ENCODE data around the gene MAP3K12. TPM values are rescaled to one million over a fixed set of nuclear protein-coding genes. Genes with fewer than 3 reads are reported as not detected.

MAP3K12 gene
- total and polyA plus RNA-seq, 2 experiments from 2014 or later = 10.0 to 16.0 TPM

DNA sequence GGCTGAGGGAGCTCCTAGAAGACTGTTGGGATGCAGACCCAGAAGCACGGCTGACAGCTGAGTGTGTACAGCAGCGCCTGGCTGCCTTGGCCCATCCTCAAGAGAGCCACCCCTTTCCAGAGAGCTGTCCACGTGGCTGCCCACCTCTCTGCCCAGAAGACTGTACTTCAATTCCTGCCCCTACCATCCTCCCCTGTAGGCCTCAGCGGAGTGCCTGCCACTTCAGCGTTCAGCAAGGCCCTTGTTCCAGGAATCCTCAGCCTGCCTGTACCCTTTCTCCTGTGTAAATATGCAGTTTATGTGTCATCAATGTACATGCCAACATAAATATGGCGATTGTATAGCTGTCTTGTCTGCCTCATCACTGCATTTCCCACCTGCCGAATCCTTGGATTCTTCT lies 68.1 kb downstream of the MAP3K12 start:
- H2AFZ ChIP-seq = no peak overlapping the region
- no peaks in the 10 kb centered on the region for H3K36me3 ChIP-seq (replicated peaks; ENCODE audit: insufficient read depth, low read depth)
- no peaks in the 10 kb centered on the region for H3K9me3 ChIP-seq (ENCODE audit: low read depth)
- no peaks in the 10 kb centered on the region for H4K20me1 ChIP-seq (ENCODE audit: insufficient read depth, poor library complexity, severe bottlenecking)
- no peak for DNase-seq (ENCODE audit: low spot score)
- TF ChIP-seq EZH2phosphoT487 (IDR thresholded peaks at IDR 0.05; ENCODE audit: low read depth, severe bottlenecking, unreplicated experiment) = no peak
- TF ChIP-seq CTCF (IDR thresholded peaks at IDR 0.05; ENCODE audit: poor library complexity) = no peak
- no peak for TF ChIP-seq EZH2 (IDR thresholded peaks at IDR 0.05; ENCODE audit: borderline replicate concordance)
- H3K9me2 ChIP-seq (replicated peaks; ENCODE audit: insufficient read depth) = no peaks in the 10 kb centered on the region
- WGBS (ENCODE audit: low lambda C conversion rate, missing lambda C conversion rate) = 85% methylated on average over 7 of the region's 7 CpGs
- no peak overlapping the region for H3K4me3 ChIP-seq
- H3K27me3 ChIP-seq = no peaks in the 10 kb centered on the region
- no peak overlapping the region for H3K4me2 ChIP-seq
- H3K79me2 ChIP-seq = peaks cover 2% of the 10 kb centered on the region
- H3K4me1 ChIP-seq (ENCODE audit: insufficient read depth) = peaks cover 12% of the 10 kb centered on the region
- no peak overlapping the region for H3K27ac ChIP-seq

- TF ChIP-seq CTCF (IDR thresholded peaks at IDR 0.05; ENCODE audit: poor library complexity) (no peak), EZH2phosphoT487 (IDR thresholded peaks at IDR 0.05; ENCODE audit: low read depth, severe bottlenecking, unreplicated experiment) (no peak), EZH2 (IDR thresholded peaks at IDR 0.05; ENCODE audit: borderline replicate concordance) (no peak)
- WGBS (ENCODE audit: low lambda C conversion rate, missing lambda C conversion rate) = 81% methylated on average over 5 of the region's 5 CpGs
- H3K79me2 ChIP-seq = peaks cover 7% of the 10 kb centered on the region
Observed at GRCh38 chr12:53430116-53430515, 69.1 kb downstream of the MAP3K12 start.

More at GRCh38 chr12:53430116-53430515, 69.1 kb downstream of the MAP3K12 start:
- Histone ChIP-seq H3K9me2 (replicated peaks; ENCODE audit: insufficient read depth) (no peaks in the 10 kb centered on the region), H3K4me2 (no peak overlapping the region), H2AFZ (no peak overlapping the region), H3K27ac (no peak overlapping the region), H4K20me1 (ENCODE audit: insufficient read depth, poor library complexity, severe bottlenecking) (no peaks in the 10 kb centered on the region), H3K9me3 (ENCODE audit: low read depth) (no peaks in the 10 kb centered on the region), H3K36me3 (replicated peaks; ENCODE audit: insufficient read depth, low read depth) (no peaks in the 10 kb centered on the region), H3K27me3 (no peaks in the 10 kb centered on the region), H3K4me3 (no peak overlapping the region), H3K4me1 (ENCODE audit: insufficient read depth) (peaks cover 19% of the 10 kb centered on the region)
- DNase-seq (ENCODE audit: low spot score) = no peak

Small RNAs within 50 kb of the gene (small RNA-seq; reads per million reads assigned to genes)
- not detected for gene AC023509.3

Other genes starting within 250 kb of the MAP3K12 start
- 7.6 and 9.0 TPM in 2 replicates for gene ESPL1, start 231.2 kb downstream of the MAP3K12 start, total RNA-seq
- 4.4 and 5.8 TPM in 2 replicates for gene ESPL1, start 231.2 kb downstream of the MAP3K12 start, polyA plus RNA-seq
- gene PFDN5, start 203.9 kb downstream of the MAP3K12 start, total RNA-seq = 377 and 379 TPM in 2 replicates
- 415 and 441 TPM in 2 replicates for gene PFDN5, start 203.9 kb downstream of the MAP3K12 start, polyA plus RNA-seq
- gene MYG1, start 199.8 kb downstream of the MAP3K12 start, total RNA-seq = 25.5 and 35.8 TPM in 2 replicates
- 34.6 and 35.9 TPM in 2 replicates for gene MYG1, start 199.8 kb downstream of the MAP3K12 start, polyA plus RNA-seq
- gene AAAS, start 177.8 kb downstream of the MAP3K12 start, total RNA-seq = 57.3 and 60.3 TPM in 2 replicates
- 70.6 and 79.9 TPM in 2 replicates for gene AAAS, start 177.8 kb downstream of the MAP3K12 start, polyA plus RNA-seq
- gene SP7, start 163.1 kb downstream of the MAP3K12 start, total RNA-seq = 0.20 TPM in 1 of 2 replicates, not detected in the other
- 0.60 TPM in 1 of 2 replicates, not detected in the other for gene SP7, start 163.1 kb downstream of the MAP3K12 start, polyA plus RNA-seq
- 48.0 and 53.3 TPM in 2 replicates for gene SP1, start 119.3 kb downstream of the MAP3K12 start, total RNA-seq
- 11.0 and 12.8 TPM in 2 replicates for gene SP1, start 119.3 kb downstream of the MAP3K12 start, polyA plus RNA-seq
- gene AMHR2, start 75.6 kb downstream of the MAP3K12 start, total RNA-seq = 6.4 and 13.9 TPM in 2 replicates
- gene AMHR2, start 75.6 kb downstream of the MAP3K12 start, polyA plus RNA-seq = 12.8 and 16.9 TPM in 2 replicates
- gene PRR13, start 57.7 kb downstream of the MAP3K12 start, total RNA-seq = 135 and 150 TPM in 2 replicates
- 457 and 458 TPM in 2 replicates for gene PRR13, start 57.7 kb downstream of the MAP3K12 start, polyA plus RNA-seq
- 343 and 389 TPM in 2 replicates for gene PCBP2, start 47.4 kb downstream of the MAP3K12 start, total RNA-seq
- 132 and 133 TPM in 2 replicates for gene PCBP2, start 47.4 kb downstream of the MAP3K12 start, polyA plus RNA-seq
- 39.1 and 54.6 TPM in 2 replicates for gene TARBP2, start 1.8 kb upstream of the MAP3K12 start, total RNA-seq
- 81.1 and 88.6 TPM in 2 replicates for gene TARBP2, start 1.8 kb upstream of the MAP3K12 start, polyA plus RNA-seq
- not detected in 2 replicates for gene NPFF, start 8.0 kb upstream of the MAP3K12 start, total RNA-seq
- 0.77 TPM in 1 of 2 replicates, not detected in the other for gene NPFF, start 8.0 kb upstream of the MAP3K12 start, polyA plus RNA-seq
- 12.6 and 17.8 TPM in 2 replicates for gene ATF7, start 126.9 kb upstream of the MAP3K12 start, total RNA-seq
- 19.2 and 20.5 TPM in 2 replicates for gene ATF7, start 126.9 kb upstream of the MAP3K12 start, polyA plus RNA-seq
- 252 and 329 TPM in 2 replicates for gene ATP5MC2, start 176.6 kb upstream of the MAP3K12 start, total RNA-seq
- gene ATP5MC2, start 176.6 kb upstream of the MAP3K12 start, polyA plus RNA-seq = 301 and 306 TPM in 2 replicates
- gene CALCOCO1, start 228.0 kb upstream of the MAP3K12 start, total RNA-seq = 63.5 and 71.3 TPM in 2 replicates
- 74.4 and 83.1 TPM in 2 replicates for gene CALCOCO1, start 228.0 kb upstream of the MAP3K12 start, polyA plus RNA-seq

All from hepatocyte (in vitro differentiated cells).